Glomerular visceral epithelial cell (primary cell): Measurements from ENCODE around the gene EEF1AKMT3.
"Not testable (repeated sequence)": the region's sequence is repeated elsewhere in the genome, so short reads cannot be mapped to it uniquely, and the experiment has no call there.

ENCODE experiments used
- DNase-seq: peaks from one replicate; pipeline ENCODE4 v3.0.0-alpha.2; 2016; ENCODE audit errors: extremely low spot score

EEF1AKMT3 gene

GRCh38 chr12:57765003-57765697 is 7.3 kb upstream of the EEF1AKMT3 start:
- DNase-seq = no peak

- DNase-seq = no peak
Measured at GRCh38 chr12:57765698-57766463, 6.5 kb upstream of the EEF1AKMT3 start.

GRCh38 chr12:57766464-57767304 is 5.7 kb upstream of the EEF1AKMT3 start, which contains the start of gene CYP27B1:
Gene CYP27B1, minus strand, starts transcription at chr12:57767078. Its CDS starts 37 bp downstream, at chr12:57767041.
- DNase-seq = no peak

DNA sequence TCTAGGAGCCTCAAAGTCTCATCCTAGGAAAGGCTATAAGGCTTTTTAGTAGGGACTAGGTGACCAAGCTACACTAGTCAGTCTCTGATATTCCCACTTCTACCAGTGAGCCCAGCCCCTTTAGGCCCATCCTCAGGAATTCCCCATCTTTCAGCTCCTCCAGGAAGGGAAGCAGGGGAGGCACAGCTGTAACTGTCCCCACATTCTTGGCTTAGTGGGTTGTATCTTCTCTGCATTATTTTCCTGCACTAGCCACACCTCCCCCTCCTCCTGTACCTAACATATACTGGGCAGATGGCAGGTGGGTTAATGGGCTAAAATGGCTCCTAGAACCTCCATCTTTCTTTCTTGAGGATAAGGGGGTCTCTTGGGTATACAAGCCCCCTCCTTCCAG is 5.1 kb upstream of the EEF1AKMT3 start:
- no peak for DNase-seq

DNA sequence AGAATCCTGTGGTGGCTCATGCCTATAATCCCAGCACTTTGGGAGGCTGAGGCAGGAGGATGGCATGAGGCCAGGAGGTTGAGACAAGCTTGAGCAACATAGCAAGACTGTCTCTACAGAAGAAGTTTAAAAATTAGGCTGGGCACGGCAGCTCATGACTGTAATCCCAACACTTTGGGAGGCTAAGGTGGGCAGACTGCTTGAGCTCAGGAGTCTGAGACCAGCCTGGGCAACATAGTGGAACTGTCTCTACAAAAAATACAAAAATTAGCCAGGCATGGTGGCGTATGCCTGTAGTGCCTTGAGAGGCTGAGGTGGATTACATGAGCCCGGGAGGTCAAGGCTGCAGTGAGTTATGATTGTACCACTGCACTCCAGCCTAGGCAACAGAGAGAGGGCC is 4.5 kb upstream of the EEF1AKMT3 start:
- no peak for DNase-seq

DNA sequence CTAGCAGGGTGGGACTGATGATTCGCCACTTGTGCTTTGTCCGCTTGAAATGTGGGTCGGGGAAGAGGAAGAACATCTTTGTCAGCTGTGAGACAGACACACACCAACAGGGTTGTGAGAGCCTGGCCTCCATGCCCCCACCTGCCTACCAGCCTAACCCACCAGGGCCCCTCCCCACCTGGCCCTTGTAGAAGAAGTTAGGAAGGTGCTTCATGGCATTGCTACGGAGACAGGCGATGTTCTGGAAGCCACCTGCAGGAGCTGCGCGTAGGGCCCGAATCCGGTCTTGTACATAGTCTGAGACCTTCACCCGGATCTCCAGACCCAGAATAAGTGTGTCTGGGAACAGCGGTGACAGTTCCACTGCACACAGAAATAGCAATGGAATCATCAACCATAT is 2.8 kb upstream of the EEF1AKMT3 start:
- DNase-seq = no peak

DNA sequence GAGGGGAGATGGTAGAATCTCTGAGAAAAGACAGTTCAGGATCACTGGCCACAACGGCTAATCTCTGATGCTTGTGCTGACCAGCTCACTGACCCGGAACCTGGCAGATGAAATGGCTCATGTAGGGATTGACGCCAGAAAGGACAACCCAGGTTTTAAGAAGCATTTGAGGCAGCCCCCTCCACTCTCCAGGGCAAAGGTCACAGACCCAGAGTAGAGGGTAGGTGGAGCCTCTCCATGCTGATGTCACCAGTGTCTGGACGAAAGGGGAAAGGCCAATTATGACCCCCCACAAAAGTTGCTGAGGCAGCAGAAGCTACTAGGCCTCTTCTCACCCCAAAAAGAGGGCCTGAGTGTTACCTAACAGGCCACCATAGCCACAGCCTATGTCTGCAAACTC is 1.7 kb upstream of the EEF1AKMT3 start:
- DNase-seq = no peak

DNA sequence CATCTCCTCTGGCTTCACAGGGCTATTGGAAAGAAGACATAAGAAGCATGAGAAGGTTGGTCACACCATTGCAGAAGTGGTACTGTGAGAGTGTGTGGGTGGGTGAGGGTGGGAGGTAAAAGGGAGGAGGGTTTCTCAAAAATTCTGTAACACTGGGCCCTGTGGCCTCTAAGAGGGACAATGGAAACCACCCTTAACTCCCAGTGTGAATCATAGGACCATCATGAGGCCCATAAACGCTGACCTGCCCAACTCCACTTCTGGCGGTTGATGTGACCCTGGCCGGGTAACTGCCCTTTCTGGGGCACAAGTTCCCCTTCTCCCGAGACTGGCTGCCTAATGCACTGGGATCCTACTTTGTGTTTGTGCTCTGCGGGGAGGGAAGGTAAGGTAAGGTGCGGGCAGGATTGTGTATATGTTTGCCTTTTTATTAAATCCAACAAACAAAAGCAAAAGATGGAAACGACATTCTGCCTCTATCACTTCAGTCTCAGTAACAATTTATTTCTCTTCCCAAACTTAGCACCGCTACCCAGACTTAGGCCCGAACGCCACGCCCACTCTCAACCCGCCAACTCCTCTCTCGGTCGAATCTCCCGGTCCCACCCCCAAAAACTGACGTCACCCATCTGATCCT is 1.1 kb upstream of the EEF1AKMT3 start:
- peak; percentile 84 for DNase-seq

- peak; percentile 94 for DNase-seq
Measured at GRCh38 chr12:57771873-57772428, 463 bp upstream of the EEF1AKMT3 start, which contains the start of gene METTL1. Gene METTL1, minus strand, starts transcription at chr12:57772105. Its CDS starts 22 bp downstream, at chr12:57772083.

DNA sequence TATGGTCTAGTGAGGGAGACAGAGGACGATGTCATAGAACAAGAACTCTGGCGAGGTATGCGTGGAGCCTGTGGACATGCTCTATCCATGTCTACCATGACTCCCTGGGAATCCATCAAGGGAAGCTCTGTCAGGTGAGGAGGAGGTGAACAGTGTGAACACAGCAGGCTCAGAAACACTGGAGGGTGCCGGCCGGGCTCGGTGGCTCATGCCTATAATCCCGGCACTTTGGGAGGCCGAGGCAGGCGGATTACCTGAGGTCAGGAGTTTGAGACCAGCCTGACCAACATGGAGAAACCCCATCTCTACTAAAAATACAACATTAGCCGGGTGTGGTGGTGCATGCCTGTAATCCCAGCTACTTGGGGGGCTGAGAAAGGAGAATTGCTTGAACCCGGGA is 2.2 kb downstream of the EEF1AKMT3 start:
- not testable (repeated sequence) for DNase-seq

DNA sequence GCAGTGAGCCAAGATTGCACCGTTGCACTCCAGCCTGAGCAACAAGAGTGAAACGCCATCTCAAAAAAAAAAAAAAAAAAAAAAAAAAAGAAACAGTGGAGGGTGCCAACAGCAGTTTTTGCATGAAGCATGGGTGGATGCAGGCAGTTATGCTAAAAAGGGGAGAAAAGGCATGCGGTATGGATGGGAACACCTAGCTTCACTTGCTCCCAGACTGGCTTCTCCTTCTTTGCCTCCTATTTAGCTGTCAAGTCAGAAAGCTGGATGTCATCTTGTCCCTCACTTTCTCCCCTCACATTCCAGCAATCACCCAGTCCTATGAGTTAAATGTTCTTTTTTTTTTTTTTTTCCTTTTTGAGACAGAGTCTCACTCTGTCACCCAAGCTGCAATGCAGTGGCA is 2.6 kb downstream of the EEF1AKMT3 start:
- no peak for DNase-seq

DNA sequence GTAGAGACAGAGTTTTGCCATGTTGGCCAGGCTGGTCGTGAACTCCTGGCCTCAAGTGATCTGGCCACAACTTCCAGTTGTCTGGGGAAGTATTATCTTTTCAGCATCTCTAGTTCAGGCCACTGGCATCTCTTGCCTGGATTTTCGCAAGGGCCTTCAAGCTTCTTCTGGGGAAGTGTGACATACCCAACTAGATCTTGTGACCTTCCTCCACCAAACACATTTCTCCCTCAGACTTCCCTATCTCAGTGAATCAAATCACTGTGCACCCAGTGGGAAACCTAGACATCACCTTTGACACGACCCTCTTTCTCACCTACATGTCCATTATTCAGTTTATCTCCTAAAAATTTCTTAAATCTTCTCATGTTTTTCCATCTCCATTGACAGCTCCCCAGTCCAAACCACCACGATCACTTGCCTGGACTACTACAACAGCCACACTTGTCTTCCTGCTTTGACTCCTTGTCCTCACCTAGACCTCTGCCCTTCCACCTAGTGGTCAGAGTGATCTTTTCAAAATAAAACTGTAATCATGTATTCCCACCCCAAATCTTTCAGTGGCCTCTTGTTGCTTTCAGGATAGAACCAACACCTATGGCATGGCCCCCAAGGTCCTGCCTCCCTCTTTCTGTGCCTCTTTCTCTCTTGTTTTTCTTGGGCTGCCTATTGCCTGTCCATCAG is 3.3 kb downstream of the EEF1AKMT3 start:
- DNase-seq = no peak

DNA sequence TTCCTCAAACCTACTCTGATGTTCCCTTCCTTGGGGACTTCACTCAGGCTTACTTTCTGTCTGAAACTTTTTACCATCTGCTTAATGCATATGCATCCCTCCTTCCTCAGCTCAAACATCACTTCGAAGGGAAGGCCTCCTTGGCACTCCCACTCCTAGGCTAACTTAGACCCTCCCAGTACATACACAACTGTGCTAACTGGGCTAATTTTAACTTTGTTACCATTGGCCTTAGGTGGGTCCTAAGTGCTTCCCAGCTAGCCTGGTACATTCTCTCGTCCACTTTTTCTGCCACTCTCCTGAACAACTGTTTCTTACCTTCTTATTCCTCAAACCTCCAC is 3.8 kb downstream of the EEF1AKMT3 start:
- no peak for DNase-seq

DNA sequence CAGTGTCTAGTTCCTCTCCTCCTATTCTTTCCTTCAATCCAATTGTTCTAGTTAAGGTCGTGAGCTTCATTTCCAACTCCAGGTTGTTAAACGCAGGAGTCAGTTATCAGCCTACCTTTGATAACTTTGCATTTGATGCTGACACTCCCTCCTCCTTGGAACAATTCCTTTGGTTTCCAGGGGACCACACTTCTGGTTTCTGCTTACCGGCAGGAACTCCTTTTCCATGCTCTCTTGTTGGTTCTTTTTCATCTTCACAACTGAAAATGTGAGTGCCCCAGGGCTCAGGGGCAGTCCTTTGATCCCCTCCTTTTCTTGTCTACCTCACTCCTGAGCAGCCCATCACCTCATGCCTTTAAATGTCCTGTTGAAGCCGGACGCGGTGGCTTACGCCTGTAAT is 5.0 kb downstream of the EEF1AKMT3 start:
- DNase-seq = no peak

DNA sequence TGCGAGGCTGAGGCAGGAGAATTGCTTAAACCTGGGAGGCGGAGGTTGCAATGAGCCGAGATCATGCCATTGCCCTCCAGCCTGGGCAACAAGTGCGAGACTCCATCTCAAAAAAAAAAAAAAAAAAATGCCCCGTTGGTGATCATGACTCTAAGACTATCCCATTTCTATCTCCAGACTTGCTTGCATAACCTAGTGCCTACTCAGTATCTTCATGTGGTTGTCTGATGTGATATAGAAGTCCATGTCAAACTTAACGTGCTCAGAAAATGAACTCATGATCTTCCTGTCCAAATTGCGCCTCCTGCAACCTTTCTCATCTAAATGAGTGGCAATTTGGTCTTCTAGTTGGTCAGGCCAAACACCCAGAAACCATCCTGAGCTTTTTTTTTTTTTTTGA is 5.5 kb downstream of the EEF1AKMT3 start:
- no peak for DNase-seq

DNA sequence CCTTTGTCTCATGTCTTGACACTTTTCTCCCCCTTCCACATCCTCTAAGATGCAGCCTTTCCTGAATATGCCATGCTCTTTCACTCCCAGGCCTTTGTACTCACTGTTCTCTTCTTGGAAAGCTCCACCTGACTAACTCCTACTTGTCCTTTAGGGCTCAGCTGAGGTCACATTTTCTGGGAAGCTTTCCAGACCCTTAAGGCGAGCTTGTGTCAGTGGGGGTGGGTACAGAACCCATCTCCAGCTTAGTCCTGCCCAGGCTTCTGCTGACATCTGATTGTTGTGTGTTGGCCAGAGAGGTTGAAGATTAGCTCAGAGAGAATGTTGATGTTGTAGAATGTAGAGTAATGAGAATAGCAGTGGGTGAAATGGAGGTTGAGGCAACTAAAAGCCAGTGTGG is 7.3 kb downstream of the EEF1AKMT3 start:
- no peak for DNase-seq

DNA sequence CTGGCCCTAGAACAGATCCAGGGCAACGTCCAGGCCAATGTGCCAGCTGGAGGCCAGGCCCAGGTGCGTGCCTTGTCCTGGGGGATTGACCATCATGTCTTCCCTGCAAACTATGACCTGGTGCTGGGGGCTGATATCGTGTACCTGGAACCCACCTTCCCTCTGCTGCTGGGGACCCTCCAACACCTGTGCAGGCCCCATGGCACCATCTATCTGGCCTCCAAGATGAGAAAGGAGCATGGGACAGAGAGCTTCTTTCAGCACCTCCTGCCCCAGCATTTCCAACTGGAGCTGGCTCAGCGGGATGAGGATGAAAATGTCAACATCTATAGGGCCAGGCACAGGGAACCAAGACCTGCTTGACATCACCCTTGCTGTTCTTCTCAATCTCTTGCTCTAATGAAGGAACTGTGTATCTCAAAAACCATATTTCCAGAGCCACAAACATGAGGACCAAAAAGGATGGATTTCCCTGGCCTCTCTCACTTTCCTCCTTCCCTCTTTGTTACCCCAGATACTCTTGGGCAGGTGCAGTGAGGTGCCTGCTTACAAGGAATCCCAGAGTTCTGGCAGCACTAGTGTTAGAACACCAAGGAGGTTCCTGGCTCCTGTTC is 8.0 kb downstream of the EEF1AKMT3 start:
- DNase-seq = no peak

- DNase-seq = no peak
Measured at GRCh38 chr12:57781244-57781643, 8.8 kb downstream of the EEF1AKMT3 start.

DNA sequence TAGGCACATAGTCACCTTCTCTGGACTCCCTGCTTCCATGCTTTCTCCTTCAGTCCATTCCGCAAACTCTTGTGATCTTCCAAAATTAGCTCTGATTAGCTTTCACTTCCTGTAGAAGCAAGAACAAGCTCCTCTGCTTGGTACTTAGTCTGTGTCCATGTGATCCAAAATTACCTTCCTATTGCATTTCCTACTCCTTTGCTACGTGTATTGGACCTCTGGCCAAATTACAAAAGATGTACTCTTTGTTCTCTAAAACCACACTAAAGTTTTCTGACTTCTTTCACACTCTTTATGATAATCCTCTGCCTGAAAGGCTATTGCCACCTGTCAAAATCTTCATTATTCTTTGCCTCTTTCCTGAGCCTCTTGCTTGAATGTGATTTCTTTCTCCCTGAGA is 9.4 kb downstream of the EEF1AKMT3 start:
- no peak for DNase-seq

- no peak for DNase-seq
Measured at GRCh38 chr12:57782243-57782607, 9.8 kb downstream of the EEF1AKMT3 start.
